Activated T-cell treated with anti-CD3 and anti-CD28 coated beads for 4 hours (primary cell): ENCODE measurements around the gene OPN5.

Experiments
- DNase-seq: peaks from one replicate; pipeline ENCODE4 v3.0.0-alpha.2; 2020

Gene OPN5

DNA sequence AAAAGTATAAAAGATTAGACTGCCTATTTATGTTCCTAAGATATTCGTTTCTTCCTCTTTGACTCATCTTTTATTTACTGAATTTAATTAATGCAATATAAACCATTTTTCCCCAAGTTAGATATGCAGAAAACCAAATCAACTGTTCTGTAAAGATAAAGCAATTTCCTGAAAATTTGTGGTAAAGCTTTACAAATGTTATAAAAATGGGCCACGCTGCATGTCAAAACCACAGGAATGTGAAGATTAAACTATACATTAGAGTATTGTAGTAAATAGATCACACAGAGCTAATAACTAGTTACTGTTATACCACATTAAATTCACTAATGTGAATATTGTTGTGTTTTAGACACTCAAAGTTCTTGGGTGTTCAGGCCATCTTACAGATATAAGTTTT lies 83.4 kb downstream of the OPN5 start:
- DNase-seq = no peak

DNA sequence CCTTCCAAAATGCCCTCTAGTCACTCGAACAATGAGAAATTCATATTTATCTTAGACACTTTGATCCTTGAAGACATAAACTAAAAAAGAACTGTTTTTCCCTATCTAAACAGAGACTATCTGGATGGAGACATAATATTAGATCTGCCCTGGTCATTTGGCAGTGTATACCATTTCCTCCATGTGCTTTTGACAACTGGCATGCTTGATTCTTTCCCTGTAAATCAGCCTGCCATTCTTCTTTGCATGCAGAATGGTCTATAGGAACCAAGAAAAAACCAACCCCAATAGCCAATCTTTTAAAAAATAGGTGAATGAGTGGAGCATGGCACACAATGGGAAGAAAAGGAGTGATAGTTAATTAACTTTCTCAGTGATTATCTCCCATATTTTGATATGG lies 93.8 kb downstream of the OPN5 start:
- DNase-seq = no peak
